ENCODE data around the gene KRTAP5-6.

KRTAP5-6 gene

GRCh38 chr11:1690167-1691025 lies 6.6 kb upstream of the KRTAP5-6 start:
- H3K4me1 ChIP-seq (ENCODE audit: control insufficient read depth, low read depth, low read length), result peaks cover 5% of the 10 kb centered on the region
- no peaks in the 10 kb centered on the region for H3K36me3 ChIP-seq (ENCODE audit: control insufficient read depth, low read depth, low read length)
- H3K4me3 ChIP-seq (ENCODE audit: low read length), result no peak overlapping the region
- H3K27me3 ChIP-seq (ENCODE audit: control insufficient read depth, insufficient read depth, low read length), result no peaks in the 10 kb centered on the region
- no peak overlapping the region for H3K27ac ChIP-seq (ENCODE audit: low read length)
- H3K9me3 ChIP-seq (ENCODE audit: control insufficient read depth, low read depth, low read length), result no peaks in the 10 kb centered on the region
- H3K9ac ChIP-seq (ENCODE audit: low read length), result no peak overlapping the region

GRCh38 chr11:1691026-1691877 lies 5.7 kb upstream of the KRTAP5-6 start:
- H3K36me3 ChIP-seq (ENCODE audit: control insufficient read depth, low read depth, low read length), result no peaks in the 10 kb centered on the region
- no peaks in the 10 kb centered on the region for H3K9me3 ChIP-seq (ENCODE audit: control insufficient read depth, low read depth, low read length)
- no peaks in the 10 kb centered on the region for H3K27me3 ChIP-seq (ENCODE audit: control insufficient read depth, insufficient read depth, low read length)
- no peak overlapping the region for H3K27ac ChIP-seq (ENCODE audit: low read length)
- no peak overlapping the region for H3K9ac ChIP-seq (ENCODE audit: low read length)
- peaks cover 5% of the 10 kb centered on the region for H3K4me1 ChIP-seq (ENCODE audit: control insufficient read depth, low read depth, low read length)
- H3K4me3 ChIP-seq (ENCODE audit: low read length), result no peak overlapping the region

- H3K27me3 ChIP-seq (ENCODE audit: control insufficient read depth, insufficient read depth, low read length), result no peaks in the 10 kb centered on the region
- no peak overlapping the region for H3K9ac ChIP-seq (ENCODE audit: low read length)
- no peak overlapping the region for H3K4me3 ChIP-seq (ENCODE audit: low read length)
- H3K4me1 ChIP-seq (ENCODE audit: control insufficient read depth, low read depth, low read length), result peaks cover 5% of the 10 kb centered on the region
- no peaks in the 10 kb centered on the region for H3K9me3 ChIP-seq (ENCODE audit: control insufficient read depth, low read depth, low read length)
- H3K36me3 ChIP-seq (ENCODE audit: control insufficient read depth, low read depth, low read length), result no peaks in the 10 kb centered on the region
- H3K27ac ChIP-seq (ENCODE audit: low read length), result no peak overlapping the region
Measured at GRCh38 chr11:1691878-1692707, 4.9 kb upstream of the KRTAP5-6 start.

- Histone ChIP-seq H3K27ac (ENCODE audit: low read length) (no peak overlapping the region), H3K36me3 (ENCODE audit: control insufficient read depth, low read depth, low read length) (no peaks in the 10 kb centered on the region), H3K9me3 (ENCODE audit: control insufficient read depth, low read depth, low read length) (no peaks in the 10 kb centered on the region), H3K4me1 (ENCODE audit: control insufficient read depth, low read depth, low read length) (peaks cover 5% of the 10 kb centered on the region), H3K9ac (ENCODE audit: low read length) (no peak overlapping the region), H3K27me3 (ENCODE audit: control insufficient read depth, insufficient read depth, low read length) (no peaks in the 10 kb centered on the region), H3K4me3 (ENCODE audit: low read length) (no peak overlapping the region)
Measured at GRCh38 chr11:1692708-1693326, 4.2 kb upstream of the KRTAP5-6 start.

- Histone ChIP-seq H3K9ac (ENCODE audit: low read length) (no peak overlapping the region), H3K27me3 (ENCODE audit: control insufficient read depth, insufficient read depth, low read length) (no peaks in the 10 kb centered on the region), H3K36me3 (ENCODE audit: control insufficient read depth, low read depth, low read length) (no peaks in the 10 kb centered on the region), H3K27ac (ENCODE audit: low read length) (no peak overlapping the region), H3K4me3 (ENCODE audit: low read length) (peak overlapping the region; percentile 68), H3K4me1 (ENCODE audit: control insufficient read depth, low read depth, low read length) (peaks cover 5% of the 10 kb centered on the region), H3K9me3 (ENCODE audit: control insufficient read depth, low read depth, low read length) (no peaks in the 10 kb centered on the region)
Measured at GRCh38 chr11:1693327-1694063, 3.5 kb upstream of the KRTAP5-6 start.

GRCh38 chr11:1694064-1694845 lies 2.7 kb upstream of the KRTAP5-6 start:
- no peak overlapping the region for H3K27ac ChIP-seq (ENCODE audit: low read length)
- H3K4me3 ChIP-seq (ENCODE audit: low read length), result peak overlapping the region; percentile 68
- no peak overlapping the region for H3K9ac ChIP-seq (ENCODE audit: low read length)
- no peaks in the 10 kb centered on the region for H3K36me3 ChIP-seq (ENCODE audit: control insufficient read depth, low read depth, low read length)
- no peaks in the 10 kb centered on the region for H3K9me3 ChIP-seq (ENCODE audit: control insufficient read depth, low read depth, low read length)
- peaks cover 5% of the 10 kb centered on the region for H3K4me1 ChIP-seq (ENCODE audit: control insufficient read depth, low read depth, low read length)
- H3K27me3 ChIP-seq (ENCODE audit: control insufficient read depth, insufficient read depth, low read length), result no peaks in the 10 kb centered on the region

- Histone ChIP-seq H3K27ac (ENCODE audit: low read length) (no peak overlapping the region), H3K4me1 (ENCODE audit: control insufficient read depth, low read depth, low read length) (peaks cover 5% of the 10 kb centered on the region), H3K27me3 (ENCODE audit: control insufficient read depth, insufficient read depth, low read length) (no peaks in the 10 kb centered on the region), H3K4me3 (ENCODE audit: low read length) (no peak overlapping the region), H3K36me3 (ENCODE audit: control insufficient read depth, low read depth, low read length) (no peaks in the 10 kb centered on the region), H3K9me3 (ENCODE audit: control insufficient read depth, low read depth, low read length) (no peaks in the 10 kb centered on the region), H3K9ac (ENCODE audit: low read length) (no peak overlapping the region)
Measured at GRCh38 chr11:1694846-1695547, 2.0 kb upstream of the KRTAP5-6 start.

GRCh38 chr11:1695548-1696108 lies 1.4 kb upstream of the KRTAP5-6 start:
- H3K27me3 ChIP-seq (ENCODE audit: control insufficient read depth, insufficient read depth, low read length), result no peaks in the 10 kb centered on the region

GRCh38 chr11:1699771-1700170 lies 2.8 kb downstream of the KRTAP5-6 start:
- Histone ChIP-seq H3K36me3 (ENCODE audit: control insufficient read depth, low read depth, low read length) (no peaks in the 10 kb centered on the region), H3K9ac (ENCODE audit: low read length) (no peak overlapping the region), H3K27me3 (ENCODE audit: control insufficient read depth, insufficient read depth, low read length) (no peaks in the 10 kb centered on the region), H3K27ac (ENCODE audit: low read length) (no peak overlapping the region), H3K9me3 (ENCODE audit: control insufficient read depth, low read depth, low read length) (no peaks in the 10 kb centered on the region), H3K4me3 (ENCODE audit: low read length) (no peak overlapping the region), H3K4me1 (ENCODE audit: control insufficient read depth, low read depth, low read length) (peaks cover 6% of the 10 kb centered on the region)

More at GRCh38 chr11:1695548-1696108, 1.4 kb upstream of the KRTAP5-6 start:
- Histone ChIP-seq H3K9me3 (ENCODE audit: control insufficient read depth, low read depth, low read length) (no peaks in the 10 kb centered on the region), H3K27ac (ENCODE audit: low read length) (no peak overlapping the region), H3K9ac (ENCODE audit: low read length) (no peak overlapping the region), H3K4me1 (ENCODE audit: control insufficient read depth, low read depth, low read length) (peaks cover 5% of the 10 kb centered on the region), H3K36me3 (ENCODE audit: control insufficient read depth, low read depth, low read length) (no peaks in the 10 kb centered on the region), H3K4me3 (ENCODE audit: low read length) (no peak overlapping the region)
